ENCODE measurements around the gene DIP2C.

The DIP2C gene

DNA sequence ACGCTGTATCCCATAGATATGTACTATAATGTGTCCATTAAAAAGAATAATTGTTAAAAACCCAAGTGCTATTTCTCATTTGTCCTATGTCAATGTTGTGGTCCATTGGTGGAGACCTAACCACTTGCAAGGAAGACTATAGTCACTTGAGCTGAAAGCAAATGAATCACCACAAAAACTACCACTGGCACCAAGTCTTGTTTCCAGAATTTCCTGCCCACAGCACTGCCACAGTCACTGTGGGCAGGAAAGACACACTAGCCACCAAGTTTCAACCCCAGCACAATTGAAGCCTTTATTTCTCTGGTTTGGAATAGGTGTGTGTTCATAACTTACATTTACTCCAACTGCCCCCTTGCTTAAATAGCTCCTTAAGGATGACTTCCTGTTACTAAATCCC, 12.4 kb downstream of the DIP2C start:
- DNase-seq (ENCODE audit: low spot score), result no peak

DNA sequence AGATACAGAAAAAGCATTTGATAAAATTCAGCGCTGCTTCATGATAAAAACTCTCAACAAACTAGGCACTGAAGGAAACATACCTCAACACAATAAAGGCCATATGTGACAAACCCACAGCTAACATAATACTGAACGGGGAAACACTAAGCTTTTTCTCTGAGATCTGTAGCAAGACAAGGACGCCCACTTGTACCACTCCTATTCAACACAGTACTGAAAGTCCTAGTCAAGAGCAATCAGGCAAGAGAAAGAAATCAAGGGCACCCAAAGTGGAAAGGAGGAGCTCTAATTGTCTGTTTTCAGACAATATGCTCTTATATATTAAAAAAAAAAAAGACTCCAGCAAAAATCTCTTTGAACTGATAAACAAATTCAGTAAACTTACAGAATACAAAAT, 13.3 kb downstream of the DIP2C start:
- no peak for DNase-seq (ENCODE audit: low spot score)

DNA sequence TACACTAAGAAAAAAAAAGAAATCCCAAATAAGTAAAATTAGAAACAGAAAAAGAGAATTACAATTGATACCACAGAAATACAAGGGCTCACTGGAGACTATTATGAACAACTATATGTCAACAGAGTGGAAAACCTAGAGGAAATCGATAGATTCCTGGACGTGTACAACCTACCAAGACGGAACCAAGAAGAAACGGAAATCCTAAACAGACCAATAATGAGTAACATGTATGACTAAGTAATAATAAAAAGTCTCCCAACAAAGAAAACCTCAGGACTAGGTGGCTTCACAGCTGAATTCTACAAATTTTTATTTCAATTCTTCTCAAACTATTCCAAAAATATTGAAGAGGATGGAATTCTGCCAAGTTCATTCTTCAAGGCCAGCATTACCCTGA, 13.9 kb downstream of the DIP2C start:
- no peak for DNase-seq (ENCODE audit: low spot score)

DNA sequence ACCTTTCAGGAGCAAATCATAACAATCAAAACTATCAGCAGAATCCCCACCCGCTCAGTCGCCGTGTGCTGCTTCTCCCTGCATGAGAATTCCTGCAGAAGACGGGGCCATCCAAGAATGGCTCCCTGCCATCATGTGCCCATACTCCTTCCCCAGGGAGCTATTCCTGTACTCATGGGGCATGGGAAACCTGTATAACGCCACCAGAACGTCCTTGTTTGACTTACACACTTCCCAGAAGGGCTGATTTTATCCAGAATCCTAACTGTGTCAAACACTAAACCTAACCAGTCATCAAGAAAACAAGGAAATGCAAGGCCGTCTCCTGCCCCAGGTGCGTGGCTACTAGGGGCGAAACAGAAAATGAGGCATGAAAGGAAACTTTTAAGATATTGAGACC, 16.0 kb downstream of the DIP2C start:
- DNase-seq (ENCODE audit: low spot score), result no peak

DNA sequence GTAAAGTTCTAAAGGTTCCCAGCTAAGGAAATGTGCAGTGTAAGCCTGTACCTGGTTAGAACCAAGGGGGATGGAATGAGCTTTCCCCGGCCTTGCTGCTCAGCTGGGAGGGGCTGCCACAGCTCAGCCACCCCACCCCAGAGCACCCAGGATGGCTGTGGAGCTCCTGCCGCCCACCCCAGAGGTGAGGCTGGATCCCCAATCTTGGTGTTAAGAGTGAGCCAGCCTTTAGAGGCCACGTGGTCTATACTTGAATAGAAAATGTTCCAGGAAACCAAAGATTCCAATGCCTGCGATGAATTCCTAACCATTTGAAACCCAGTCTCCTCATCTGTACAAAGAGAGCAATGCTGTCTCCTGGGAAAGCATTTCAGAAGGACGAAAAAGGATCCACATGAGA, 16.5 kb downstream of the DIP2C start:
- DNase-seq (ENCODE audit: low spot score), result no peak

DNA sequence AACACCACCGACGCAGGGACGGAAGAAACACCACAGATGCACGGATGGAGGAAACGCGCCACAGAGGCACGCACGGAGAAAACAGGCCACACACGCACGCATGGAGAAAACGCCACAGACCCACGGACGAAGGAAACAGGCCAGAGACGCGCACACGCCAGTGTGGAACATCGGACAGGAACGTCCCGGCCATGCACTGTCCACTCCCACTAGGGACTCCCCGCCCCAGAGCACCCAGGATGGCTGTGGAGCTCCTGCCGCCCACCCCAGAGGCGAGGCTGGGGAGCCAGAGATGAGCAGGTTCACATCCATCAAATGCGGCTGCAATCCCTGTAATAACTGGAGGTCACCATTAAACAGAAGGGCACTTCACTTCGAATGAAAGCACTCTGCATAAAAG, 17.3 kb downstream of the DIP2C start:
- no peak for DNase-seq (ENCODE audit: low spot score)

DNA sequence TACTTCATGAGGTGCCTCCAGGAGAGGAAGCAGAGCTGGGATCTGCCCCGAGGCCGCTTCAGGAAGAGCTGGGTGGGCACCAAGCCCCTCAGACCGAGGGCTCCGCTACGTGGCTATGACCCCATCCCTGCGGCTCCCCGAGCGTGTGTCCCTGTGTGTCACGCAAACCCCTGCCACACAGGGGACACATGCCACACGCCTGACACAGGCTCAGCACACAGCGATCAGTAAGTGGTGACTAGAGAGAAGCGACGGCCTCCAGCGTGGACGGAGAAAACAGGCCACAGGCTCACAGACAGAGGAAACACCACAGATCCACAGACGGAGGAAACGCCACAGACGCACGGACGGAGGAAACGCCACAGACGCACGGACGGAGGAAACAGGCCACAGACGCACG, 18.5 kb downstream of the DIP2C start:
- no peak for DNase-seq (ENCODE audit: low spot score)

DNA sequence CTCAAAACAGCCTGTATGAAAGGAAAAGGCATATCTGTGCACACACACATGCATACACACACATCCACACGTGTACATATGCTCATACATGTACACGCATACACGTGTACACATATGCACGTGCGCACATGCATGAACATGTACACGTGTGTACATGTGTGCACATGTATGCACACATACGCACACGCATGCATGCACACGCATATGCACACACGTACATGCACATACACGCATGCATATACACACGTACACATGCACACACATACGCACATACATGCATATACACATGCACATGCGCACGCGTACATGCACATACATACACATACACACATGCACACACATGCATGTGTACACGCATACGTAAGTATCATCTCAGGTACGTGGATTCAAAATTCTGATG, 19.4 kb downstream of the DIP2C start:
- no peak for DNase-seq (ENCODE audit: low spot score)

DNA sequence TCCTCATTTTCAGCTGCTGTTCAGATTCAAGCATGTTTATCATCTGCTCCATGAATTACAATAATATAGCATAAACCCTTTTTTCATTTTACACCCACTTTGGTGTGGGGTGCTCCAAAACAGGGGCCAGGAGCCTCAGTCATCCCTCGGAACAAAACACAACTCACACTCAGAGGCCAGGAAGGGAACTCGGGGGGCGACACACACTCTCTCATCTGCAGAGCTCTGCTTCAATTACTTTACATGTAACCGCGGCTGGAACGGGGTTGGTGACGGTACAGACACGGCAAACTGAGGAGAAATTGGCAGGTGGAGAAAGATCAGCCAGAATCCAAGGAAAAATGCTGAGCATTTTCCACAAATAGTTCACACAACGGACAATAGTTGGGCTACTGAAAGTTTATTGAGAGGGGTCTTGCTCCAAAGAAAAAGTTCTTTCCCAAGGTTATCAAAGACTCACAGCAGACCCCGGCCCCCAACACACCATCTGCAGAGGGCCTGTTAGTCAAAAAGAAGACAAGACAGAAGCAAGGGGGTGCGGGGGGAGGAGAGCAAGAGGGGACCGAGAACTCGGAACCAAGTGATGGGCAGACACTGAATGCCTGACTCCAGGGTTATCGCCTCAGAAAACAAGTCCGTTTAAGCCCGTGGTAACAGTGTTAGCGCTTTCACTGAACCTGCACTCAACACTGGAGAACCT, 20.5 kb downstream of the DIP2C start:
- DNase-seq (ENCODE audit: low spot score), result no peak

DNA sequence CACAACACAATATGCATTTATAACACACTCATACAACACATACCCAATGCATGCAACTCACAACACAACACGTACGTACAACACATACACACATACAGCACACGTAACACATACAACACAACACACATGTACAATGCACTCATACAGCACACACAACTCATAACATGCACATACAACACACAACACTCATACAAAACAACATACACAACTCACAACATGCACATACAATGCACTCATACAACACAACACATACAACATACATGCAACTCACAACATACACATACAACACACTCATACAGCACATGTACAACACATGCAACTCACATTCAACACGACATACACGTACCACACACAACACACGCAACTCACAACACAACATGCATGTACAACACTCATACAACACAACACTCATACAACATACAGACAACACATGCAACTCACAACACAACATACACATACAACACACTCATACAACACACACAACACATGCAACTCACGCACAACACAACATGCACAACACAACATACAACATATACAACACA, 21.8 kb downstream of the DIP2C start:
- DNase-seq (ENCODE audit: low spot score), result no peak

DNA sequence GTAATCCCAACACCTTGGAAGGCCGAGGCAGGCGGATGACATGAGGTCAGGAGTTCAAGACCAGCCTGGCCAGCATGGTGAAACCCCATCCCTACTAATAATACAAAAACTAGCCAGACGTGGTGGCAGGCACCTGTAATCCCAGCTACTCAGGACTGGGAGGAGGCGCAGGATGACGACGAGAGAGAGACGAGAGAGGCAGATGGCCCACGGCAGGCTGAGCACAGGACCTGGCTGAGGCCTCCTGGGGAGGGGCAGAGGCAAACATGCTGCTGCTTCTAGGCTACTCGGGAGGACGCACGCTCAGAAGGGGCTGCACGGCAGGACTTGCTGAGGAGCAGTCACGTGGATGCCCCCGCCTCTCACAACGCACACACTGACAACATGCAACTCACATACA, 22.4 kb downstream of the DIP2C start:
- DNase-seq (ENCODE audit: low spot score), result no peak

DNA sequence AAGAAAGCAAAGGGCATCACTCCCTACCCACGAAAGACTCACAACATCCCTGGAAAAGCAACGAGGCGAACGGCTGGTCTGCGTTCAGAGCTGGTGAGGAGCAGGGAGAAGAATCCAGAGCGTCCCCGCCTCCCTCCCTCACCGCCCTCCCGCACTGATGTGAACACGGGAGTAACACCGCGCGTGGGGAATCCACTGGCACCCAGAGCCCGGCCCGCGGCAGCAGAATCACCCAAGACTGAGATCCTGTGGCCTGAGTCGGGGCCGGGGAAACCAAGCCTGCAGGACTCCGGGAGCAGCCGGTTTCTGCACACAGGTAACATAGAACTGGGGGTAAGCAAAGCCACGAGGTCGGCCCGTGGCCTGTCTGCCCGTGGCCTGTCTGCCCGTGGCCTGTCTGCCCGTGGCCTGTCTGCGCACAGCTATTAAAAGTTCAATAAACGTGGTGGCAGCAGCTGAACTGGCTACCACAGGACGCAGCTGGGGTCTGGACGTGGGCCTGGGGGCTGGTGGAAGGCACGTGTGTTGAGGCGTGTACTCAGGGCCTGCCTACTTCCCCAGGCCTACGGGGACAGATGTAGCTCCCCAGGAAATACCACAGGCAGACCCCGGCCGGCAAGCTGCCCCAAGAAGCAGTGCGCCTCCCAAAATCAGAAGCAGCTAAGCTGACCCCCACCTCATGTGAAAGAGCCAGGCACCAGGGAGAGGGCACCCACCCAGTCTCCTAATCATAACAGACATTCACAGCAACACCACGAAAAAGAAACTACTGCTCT, 23.0 kb downstream of the DIP2C start:
- DNase-seq (ENCODE audit: low spot score), result no peak

DNA sequence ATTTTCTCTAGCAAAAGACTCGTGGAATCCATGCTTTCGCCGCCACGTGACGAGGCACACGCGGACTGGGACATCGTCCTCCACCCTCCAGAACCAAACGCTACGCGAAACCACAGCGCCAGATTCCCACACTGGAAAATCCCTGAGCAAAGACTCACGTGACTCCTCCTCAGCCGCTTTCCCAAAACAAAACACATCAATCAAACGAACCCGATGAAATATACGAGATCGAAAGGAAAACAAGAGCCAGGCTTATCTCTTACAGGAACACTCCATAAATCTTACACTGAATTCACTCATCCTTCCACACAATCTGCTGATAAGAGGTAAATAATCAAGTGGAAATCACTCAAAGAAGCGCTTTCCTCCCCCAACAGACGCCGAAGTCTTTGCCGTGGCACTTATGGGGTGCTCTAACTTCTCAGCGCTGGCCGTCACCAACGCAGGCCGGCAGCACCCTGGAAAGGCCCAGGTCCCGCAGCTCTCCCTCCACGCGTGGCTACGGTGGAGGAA, 23.8 kb downstream of the DIP2C start:
- DNase-seq (ENCODE audit: low spot score), result no peak

DNA sequence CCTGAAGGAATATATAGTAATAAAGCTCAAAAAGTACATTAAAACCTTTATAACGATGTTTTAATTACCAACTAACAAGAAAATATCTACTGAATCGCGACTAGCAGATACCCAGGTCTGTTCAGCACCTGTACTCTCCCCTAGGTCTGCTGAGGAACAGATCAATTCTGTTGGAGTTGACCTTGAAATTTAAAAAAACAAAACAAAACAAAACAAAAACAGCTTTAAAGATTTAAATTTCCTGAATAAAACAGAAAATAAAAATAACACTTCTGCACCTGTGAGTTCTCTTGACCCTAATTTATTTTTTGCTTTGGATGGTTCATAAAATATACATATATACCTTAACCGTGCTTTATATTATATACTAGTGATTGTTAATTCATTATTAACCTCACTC, 24.6 kb downstream of the DIP2C start:
- no peak for DNase-seq (ENCODE audit: low spot score)

DNA sequence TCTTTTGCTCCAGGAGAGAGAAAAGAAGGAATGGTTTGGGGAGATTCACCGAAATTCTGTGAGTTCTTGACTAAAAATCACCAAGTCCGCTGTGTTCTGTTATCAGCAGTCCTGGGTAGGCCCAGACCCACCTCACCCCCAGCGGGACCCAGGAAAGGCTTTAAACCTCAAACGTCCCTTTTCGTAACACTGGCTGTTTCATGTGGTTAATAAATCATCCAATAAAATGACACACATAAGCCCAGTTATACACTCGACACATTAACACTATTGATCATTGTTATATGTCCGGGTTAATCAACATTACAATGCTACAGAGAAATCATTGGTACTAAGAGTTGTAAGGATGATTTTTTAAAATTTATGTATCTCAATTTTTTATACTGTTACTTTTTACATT, 25.2 kb downstream of the DIP2C start:
- no peak for DNase-seq (ENCODE audit: low spot score)

DNA sequence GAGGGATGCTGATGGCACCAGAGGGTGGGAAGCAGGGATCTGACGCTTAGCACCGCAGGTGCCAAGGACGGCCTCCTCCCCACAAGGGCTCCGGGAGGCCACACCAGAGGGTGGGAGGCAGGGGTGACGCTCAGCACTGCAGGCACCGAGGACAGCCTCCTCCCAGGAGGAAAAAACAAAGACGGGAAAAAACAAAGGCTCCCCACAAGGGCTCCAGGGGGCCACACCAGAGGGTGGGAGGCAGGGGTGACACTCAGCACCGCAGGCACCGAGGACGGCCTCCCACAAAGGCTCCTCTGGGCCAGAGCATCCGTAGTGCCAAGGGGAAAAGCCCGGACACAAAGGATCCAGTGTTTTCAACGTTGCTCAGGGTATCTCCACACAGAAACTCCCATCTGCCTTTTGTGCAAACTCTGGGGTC, 25.6 kb downstream of the DIP2C start:
- no peak for DNase-seq (ENCODE audit: low spot score)

DNA sequence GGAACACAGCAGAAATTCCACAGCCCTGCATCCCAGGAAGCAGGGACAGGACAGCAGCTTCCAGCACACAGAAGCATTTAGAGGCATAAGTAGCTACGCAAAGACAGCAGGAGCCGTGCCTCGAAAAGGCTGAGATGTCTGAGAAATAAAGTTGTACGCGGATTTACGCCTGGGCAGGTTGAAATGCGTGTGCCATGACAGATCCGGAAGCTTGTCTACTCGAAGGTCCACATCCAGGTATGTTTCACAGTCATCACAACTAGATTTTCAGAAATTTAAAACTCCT, 26.1 kb downstream of the DIP2C start:
- DNase-seq (ENCODE audit: low spot score), result no peak

DNA sequence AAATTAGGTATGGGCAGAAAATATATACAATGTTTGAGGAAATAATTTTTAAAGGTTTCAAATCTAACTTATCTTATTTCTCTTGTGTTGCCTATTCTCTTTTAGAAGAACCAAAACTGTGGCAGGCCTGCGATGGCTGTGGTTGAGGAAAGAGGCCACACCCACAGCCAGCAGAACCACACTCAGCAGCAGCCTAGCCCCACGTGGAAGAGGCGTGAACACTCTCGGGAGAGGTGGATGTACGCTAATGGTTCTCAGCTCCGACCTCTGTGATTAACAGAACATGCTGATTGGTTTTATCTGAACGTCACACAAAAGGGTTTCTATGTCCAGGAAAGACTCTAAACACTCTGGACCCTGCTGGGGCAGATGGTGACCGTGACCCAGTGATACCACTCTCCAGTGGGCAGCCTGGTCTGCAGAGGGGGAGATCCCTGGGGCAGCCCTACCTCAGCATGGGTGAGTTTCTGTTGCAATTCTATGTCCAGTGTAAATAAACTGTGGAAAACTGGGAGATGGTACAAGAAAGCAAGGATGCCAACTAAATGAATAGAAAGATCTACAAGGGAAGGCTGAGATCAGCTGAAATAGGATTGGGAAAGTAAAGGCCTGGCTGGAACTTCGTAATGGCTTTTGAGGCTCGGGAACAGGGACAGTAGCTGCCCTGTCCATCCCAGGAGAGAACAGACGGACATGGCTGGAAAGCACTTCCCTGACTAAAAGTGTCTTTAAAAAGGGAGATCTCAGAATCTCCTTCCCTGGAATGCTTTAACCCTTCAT, 26.6 kb downstream of the DIP2C start:
- DNase-seq (ENCODE audit: low spot score), result no peak

DNA sequence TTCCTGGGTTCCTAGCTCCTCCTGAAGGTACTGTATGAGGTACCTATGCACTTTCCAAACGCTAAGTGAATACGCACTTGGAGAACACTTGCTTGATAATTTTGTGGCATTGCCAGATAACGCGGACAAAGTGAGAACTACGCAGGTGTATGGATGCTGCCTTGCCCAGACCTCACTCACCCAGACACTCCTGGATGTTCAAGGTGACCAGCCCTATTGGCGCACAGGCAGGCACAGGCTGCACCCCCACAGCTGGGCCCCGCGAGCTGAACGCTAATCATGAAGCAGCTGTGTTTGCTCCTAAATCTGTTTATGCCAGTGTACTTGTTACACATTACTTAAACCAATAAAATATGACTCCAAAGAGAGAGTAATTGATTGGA, 27.3 kb downstream of the DIP2C start:
- DNase-seq (ENCODE audit: low spot score), result no peak

DNA sequence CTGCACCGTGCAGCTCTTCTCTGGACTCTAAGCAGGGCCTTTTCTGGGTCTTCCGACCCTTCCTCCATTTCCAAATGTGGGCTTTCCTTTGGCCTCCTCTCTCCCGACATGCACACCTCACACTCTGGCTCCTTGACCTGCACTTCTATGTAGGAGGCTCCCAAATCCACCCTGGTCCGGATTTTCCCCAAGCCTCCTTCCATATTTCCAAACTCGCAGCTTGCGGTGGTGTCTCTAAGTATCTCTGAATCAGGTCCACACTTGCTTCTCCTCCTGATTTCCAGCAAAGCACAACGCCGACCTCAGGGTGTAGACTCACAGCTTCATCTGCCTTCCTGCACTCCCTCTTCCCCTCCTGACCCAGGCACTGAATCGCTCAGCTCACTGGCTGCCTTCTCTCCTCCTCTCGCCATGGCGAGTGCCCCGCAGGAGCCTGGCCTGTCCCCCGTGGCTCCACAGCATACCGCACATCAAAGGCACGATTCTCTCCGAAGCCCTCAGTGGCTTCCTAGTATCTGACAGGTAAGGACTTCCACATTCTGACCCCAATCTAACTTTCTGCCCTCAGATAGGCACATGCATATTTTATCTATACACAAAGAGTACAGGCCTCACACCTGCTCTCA, 27.8 kb downstream of the DIP2C start:
- DNase-seq (ENCODE audit: low spot score), result no peak

DNA sequence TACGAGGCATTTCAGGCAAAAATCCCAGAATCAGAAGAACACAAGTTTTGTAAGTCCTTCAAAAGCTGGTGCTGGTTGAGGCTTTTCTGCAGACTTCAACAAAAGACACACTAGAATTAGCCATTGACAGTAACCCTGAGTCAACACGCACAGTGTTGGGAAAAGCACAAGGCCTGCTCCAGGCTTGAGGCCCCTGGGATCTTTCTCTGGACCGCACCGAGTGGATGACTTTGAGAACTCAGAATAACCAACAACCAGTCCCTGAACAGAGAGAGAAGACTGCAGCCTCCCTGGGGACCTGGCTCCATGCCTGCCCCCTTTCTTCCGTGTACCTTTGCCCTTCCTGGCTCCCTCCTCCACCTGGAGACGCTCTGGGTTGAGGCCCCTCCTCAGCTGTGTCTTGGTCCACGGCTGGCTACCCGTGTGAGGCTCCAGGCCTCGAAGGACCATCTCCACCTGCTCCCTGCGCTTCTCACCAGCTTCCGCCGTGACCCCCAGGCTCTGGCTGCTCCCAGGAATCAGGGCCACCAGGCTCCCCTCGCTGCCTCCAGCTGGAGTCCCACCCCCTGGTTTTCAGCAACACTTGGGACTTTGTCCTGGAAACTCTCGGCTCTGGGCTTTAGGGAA, 28.4 kb downstream of the DIP2C start:
- DNase-seq (ENCODE audit: low spot score), result no peak

DNA sequence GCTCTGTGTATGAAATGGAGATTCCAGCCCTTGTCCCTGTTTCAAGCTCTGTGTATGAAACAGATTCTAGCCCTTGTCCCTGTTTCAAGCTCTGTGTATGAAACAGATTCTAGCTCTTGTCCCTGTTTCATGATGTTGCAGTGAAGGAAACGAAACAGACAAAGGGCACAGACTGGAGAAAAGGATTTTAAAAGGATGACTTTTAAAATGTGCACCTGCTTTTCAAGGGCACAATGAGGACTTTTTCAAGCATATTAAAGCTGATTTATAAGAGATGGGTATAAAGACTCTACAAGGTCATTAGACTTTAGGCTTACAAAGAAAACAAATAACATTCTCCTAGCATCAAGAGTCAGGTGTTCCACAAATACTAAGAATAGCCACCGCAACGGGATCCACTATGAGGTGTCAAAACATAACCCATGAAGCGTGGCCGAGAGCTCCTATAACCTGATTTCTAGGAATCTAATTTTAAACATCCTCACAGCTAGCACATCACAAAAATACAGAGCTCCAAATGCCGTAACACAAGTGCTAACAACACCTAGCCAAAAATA, 29.0 kb downstream of the DIP2C start:
- no peak for DNase-seq (ENCODE audit: low spot score)

All from ecto neural progenitor cell (in vitro differentiated cells).